ENCODE measurements around the gene NTN1. TPM values are rescaled to one million over a fixed set of nuclear protein-coding genes. Genes with fewer than 3 reads are reported as not detected.

NTN1 gene
- total RNA-seq, 2 donors from 2014 or later = 17.0 to 40.4 TPM

DNA sequence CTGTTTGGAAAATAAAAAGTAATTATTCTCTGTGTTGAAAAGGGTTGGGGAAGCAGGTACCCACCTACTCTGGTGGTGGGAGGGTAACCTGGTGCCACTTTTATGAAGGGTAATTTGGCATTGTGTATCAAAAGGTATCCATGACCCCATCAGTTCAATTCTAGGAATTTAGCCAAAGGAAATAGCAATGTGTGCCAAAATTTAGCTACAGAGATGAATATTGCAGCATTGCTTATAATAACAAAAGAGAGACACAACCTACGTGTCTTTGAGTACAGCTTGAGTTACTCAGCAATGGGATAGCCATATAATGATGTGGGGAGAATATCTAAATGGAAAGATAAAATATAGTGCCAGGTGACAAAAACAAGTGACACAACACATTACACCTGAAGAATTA is 170.7 kb downstream of the NTN1 start:
- Mint-ChIP-seq H3K4me1 (peaks cover 32% of the 10 kb centered on the region), H3K4me3 (no peak overlapping the region), H3K36me3 (ENCODE audit: low read depth) (peaks cover 15% of the 10 kb centered on the region), H3K27ac (no peak overlapping the region), H3K9me3 (no peaks in the 10 kb centered on the region), H3K27me3 (ENCODE audit: insufficient read depth) (no peaks in the 10 kb centered on the region)
- H3K27ac ChIP-seq (ENCODE audit: low read depth, low read length) = no peak overlapping the region
- WGBS, 2 experiments (ENCODE audit: insufficient coverage in 1 of 2, insufficient read length in 1 of 2) = 88% methylated on average over 1 of the region's 1 CpG; no CpG with 5 or more reads in 1 of the 2 experiments
- peaks cover 9% of the 10 kb centered on the region for H3K36me3 ChIP-seq (ENCODE audit: control insufficient read depth, insufficient read depth, low read length)
- no peaks in the 10 kb centered on the region for H3K9me3 ChIP-seq (ENCODE audit: control insufficient read depth, low read length)
- H3K4me1 ChIP-seq (ENCODE audit: control insufficient read depth, insufficient read depth, low read length) = peaks cover 10% of the 10 kb centered on the region
- TF ChIP-seq, protein P1, sequence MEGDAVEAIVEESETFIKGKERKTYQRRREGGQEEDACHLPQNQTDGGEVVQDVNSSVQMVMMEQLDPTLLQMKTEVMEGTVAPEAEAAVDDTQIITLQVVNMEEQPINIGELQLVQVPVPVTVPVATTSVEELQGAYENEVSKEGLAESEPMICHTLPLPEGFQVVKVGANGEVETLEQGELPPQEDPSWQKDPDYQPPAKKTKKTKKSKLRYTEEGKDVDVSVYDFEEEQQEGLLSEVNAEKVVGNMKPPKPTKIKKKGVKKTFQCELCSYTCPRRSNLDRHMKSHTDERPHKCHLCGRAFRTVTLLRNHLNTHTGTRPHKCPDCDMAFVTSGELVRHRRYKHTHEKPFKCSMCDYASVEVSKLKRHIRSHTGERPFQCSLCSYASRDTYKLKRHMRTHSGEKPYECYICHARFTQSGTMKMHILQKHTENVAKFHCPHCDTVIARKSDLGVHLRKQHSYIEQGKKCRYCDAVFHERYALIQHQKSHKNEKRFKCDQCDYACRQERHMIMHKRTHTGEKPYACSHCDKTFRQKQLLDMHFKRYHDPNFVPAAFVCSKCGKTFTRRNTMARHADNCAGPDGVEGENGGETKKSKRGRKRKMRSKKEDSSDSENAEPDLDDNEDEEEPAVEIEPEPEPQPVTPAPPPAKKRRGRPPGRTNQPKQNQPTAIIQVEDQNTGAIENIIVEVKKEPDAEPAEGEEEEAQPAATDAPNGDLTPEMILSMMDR (conservative IDR thresholded peaks at IDR 0.05) = no peak
- H3K27me3 ChIP-seq (ENCODE audit: control insufficient read depth, insufficient read depth, low read length, poor library complexity, severe bottlenecking) = no peaks in the 10 kb centered on the region
- no peak overlapping the region for H3K9ac ChIP-seq (ENCODE audit: extremely low read depth, low read length, poor library complexity, severe bottlenecking)
- no peak overlapping the region for H3K4me3 ChIP-seq (ENCODE audit: low read length)
- no peak for DNase-seq

DNA sequence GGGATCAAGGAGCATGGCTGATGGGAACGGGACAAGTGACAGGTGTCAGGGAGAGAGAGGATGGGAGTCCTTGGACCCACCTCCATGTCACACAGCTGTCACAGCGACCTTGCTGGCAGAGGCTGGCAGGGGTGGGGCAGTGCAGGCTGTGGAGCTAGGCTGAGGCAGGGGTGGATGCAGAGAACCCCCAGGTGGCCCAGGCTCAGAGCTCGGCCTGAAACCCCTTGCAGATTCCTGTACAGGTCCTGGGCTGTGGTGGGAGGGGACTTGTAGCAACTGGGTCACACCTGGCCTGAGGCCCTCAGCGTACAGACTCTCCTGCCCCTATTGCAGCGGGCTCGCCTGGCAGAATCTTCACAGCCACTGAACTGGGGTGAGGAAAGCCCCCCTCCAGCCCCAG is 174.1 kb downstream of the NTN1 start:
- peaks cover 11% of the 10 kb centered on the region for H3K9me3 ChIP-seq (ENCODE audit: control insufficient read depth, low read length)
- Mint-ChIP-seq H3K27ac (no peak overlapping the region), H3K4me1 (peaks cover 24% of the 10 kb centered on the region), H3K4me3 (no peak overlapping the region), H3K27me3 (ENCODE audit: insufficient read depth) (no peaks in the 10 kb centered on the region), H3K36me3 (ENCODE audit: low read depth) (peaks cover 32% of the 10 kb centered on the region), H3K9me3 (peaks cover 6% of the 10 kb centered on the region)
- no peaks in the 10 kb centered on the region for H3K27me3 ChIP-seq (ENCODE audit: control insufficient read depth, insufficient read depth, low read length, poor library complexity, severe bottlenecking)
- TF ChIP-seq, protein P1 (conservative IDR thresholded peaks at IDR 0.05) = no peak
- no peak overlapping the region for H3K9ac ChIP-seq (ENCODE audit: extremely low read depth, low read length, poor library complexity, severe bottlenecking)
- H3K36me3 ChIP-seq (ENCODE audit: control insufficient read depth, insufficient read depth, low read length) = peaks cover 24% of the 10 kb centered on the region
- peaks cover 18% of the 10 kb centered on the region for H3K4me1 ChIP-seq (ENCODE audit: control insufficient read depth, insufficient read depth, low read length)
- no peak overlapping the region for H3K4me3 ChIP-seq (ENCODE audit: low read length)
- H3K27ac ChIP-seq (ENCODE audit: low read depth, low read length) = no peak overlapping the region
- 88% methylated on average over 6 of the region's 6 CpGs; no CpG with 5 or more reads in 1 of the 2 experiments for WGBS, 2 experiments (ENCODE audit: insufficient coverage in 1 of 2, insufficient read length in 1 of 2)
- no peak for DNase-seq

DNA sequence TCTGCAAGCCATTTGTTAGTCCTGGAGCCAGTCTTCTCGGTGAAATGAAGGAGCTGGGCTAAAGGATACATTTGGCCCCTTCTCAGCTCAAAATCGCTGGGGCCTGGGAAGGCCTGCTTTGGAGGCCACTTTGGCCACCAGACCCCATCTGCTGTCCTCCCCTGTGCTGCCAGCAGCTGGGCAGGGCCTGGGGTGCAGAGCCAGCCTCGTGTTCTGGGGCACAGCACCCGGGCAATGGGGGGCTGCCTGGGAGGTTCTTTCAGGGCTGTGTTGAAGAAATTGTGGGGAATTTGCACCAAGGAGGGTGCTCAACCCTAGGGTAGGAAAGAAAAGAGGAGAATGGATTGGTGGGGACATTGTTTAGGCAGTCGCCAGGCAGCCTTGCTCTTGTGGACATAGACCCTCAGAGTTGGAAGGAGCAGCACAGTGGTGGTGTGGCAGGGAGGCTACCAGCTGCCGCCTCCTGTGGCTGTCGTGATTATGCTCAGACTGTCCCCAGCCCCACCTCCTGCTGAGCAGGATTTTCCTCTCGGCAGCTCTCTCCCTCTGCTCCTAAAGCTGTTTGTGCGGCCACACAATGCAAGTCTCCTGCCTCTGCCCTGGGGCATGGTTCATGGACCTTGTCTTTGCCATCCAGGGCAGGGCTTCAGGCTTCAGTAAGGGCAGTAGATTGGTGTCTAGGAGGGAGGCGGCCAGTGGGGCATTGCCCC is 174.8 kb downstream of the NTN1 start:
- H3K36me3 ChIP-seq (ENCODE audit: control insufficient read depth, insufficient read depth, low read length) = peaks cover 24% of the 10 kb centered on the region
- H3K4me3 ChIP-seq (ENCODE audit: low read length) = no peak overlapping the region
- H3K9ac ChIP-seq (ENCODE audit: extremely low read depth, low read length, poor library complexity, severe bottlenecking) = peak overlapping the region; percentile 15
- H3K27ac ChIP-seq (ENCODE audit: low read depth, low read length) = peak overlapping the region; percentile 9
- Mint-ChIP-seq H3K4me1 (peaks cover 31% of the 10 kb centered on the region), H3K27ac (peak overlapping the region; percentile 90), H3K9me3 (peaks cover 6% of the 10 kb centered on the region), H3K4me3 (no peak overlapping the region), H3K27me3 (ENCODE audit: insufficient read depth) (no peaks in the 10 kb centered on the region), H3K36me3 (ENCODE audit: low read depth) (peaks cover 34% of the 10 kb centered on the region)
- peaks cover 11% of the 10 kb centered on the region for H3K9me3 ChIP-seq (ENCODE audit: control insufficient read depth, low read length)
- TF ChIP-seq, protein P1 (conservative IDR thresholded peaks at IDR 0.05) = peak; percentile 16
- H3K27me3 ChIP-seq (ENCODE audit: control insufficient read depth, insufficient read depth, low read length, poor library complexity, severe bottlenecking) = no peaks in the 10 kb centered on the region
- 46 to 54% methylated on average over 6 to 9 of the region's 10 CpGs for WGBS, 2 experiments (ENCODE audit: insufficient coverage in 1 of 2, insufficient read length in 1 of 2)
- H3K4me1 ChIP-seq (ENCODE audit: control insufficient read depth, insufficient read depth, low read length) = peaks cover 23% of the 10 kb centered on the region
- DNase-seq = peak; percentile 93
